Effector memory CD4-positive, alpha-beta T cell (primary cell): Measurements from ENCODE around the gene TNS3.

Source experiments
- DNase-seq, 3 donors: peaks; one replicate each; pipeline ENCODE4 v3.0.0-alpha.2; 2020
- H3K27ac ChIP-seq: 2 replicates; pipeline ENCODE4 v1.7.0; 2013; ENCODE audit warnings: mild to moderate bottlenecking, low read length, moderate library complexity; ENCODE audit not compliant: insufficient read depth, poor library complexity, severe bottlenecking
- H3K27me3 ChIP-seq: replicated peaks from 2 replicates; pipeline ENCODE4 v1.7.0; 2013; ENCODE audit warnings: mild to moderate bottlenecking, low read length; ENCODE audit not compliant: insufficient read depth, control insufficient read depth, poor library complexity, severe bottlenecking
- H3K36me3 ChIP-seq: 2 replicates; pipeline ENCODE4 v1.7.0; 2013; ENCODE audit warnings: mild to moderate bottlenecking, low read length, moderate library complexity; ENCODE audit not compliant: control insufficient read depth, insufficient read depth
- H3K4me1 ChIP-seq: 2 replicates; pipeline ENCODE4 v1.7.0; 2013; ENCODE audit warnings: low read length, mild to moderate bottlenecking; ENCODE audit not compliant: control insufficient read depth, insufficient read depth, poor library complexity, severe bottlenecking
- H3K4me3 ChIP-seq: 2 replicates; pipeline ENCODE4 v1.7.0; 2013; ENCODE audit warnings: low read length, low read depth, mild to moderate bottlenecking; ENCODE audit not compliant: insufficient read depth, poor library complexity, severe bottlenecking
- H3K9me3 ChIP-seq: 2 replicates; pipeline ENCODE4 v1.7.0; 2013; ENCODE audit warnings: mild to moderate bottlenecking, low read length, moderate library complexity; ENCODE audit not compliant: control insufficient read depth

The TNS3 gene

GRCh38 chr7:47428768-47429472, 153.0 kb downstream of the TNS3 start:
- no peaks in the 10 kb centered on the region for H3K4me1 ChIP-seq
- no peaks in the 10 kb centered on the region for H3K36me3 ChIP-seq
- H3K9me3 ChIP-seq = no peaks in the 10 kb centered on the region
- no peak overlapping the region for H3K27ac ChIP-seq
- no peak overlapping the region for H3K4me3 ChIP-seq
- no peak for DNase-seq
- no peaks in the 10 kb centered on the region for H3K27me3 ChIP-seq

DNA sequence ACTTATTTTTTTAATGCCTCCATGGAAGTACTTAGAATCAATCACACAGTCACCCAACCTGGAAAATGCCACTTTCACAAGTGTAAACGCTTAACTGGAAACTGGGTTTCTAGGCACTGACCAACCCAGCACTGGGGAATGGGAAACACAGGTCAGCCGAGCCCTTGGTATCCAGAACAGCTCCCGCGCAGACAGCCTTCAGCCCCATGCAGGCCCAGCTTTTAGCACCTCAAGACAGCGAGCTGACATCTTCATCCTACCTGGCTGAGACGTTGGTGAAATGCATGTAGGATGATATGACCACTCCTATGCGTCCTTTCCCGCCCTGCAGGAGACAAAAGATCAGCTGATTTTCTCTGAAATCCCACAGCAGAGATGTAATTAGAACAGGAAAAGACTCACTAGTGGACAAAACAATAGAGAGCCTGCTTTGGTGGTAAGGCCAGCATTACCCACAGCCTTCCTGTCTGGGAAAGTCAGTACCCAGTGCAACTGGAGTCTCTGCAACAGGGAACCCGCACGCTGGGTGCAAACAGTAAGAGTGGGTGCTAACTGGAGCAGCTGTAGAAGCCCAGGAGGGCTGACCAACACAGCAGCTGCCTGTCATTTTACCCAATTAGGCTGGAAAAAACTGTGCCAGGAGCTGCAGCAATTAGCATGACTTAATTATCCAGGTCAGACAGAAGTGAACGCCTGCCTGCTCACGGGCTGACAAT, 153.7 kb downstream of the TNS3 start:
- Histone ChIP-seq H3K27me3 (no peaks in the 10 kb centered on the region), H3K36me3 (no peaks in the 10 kb centered on the region), H3K4me1 (no peaks in the 10 kb centered on the region), H3K27ac (no peak overlapping the region), H3K4me3 (no peak overlapping the region), H3K9me3 (no peaks in the 10 kb centered on the region)
- no peak for DNase-seq

GRCh38 chr7:47427051-47427643, 154.8 kb downstream of the TNS3 start:
- DNase-seq = no peak
- Histone ChIP-seq H3K36me3 (no peaks in the 10 kb centered on the region), H3K27me3 (no peaks in the 10 kb centered on the region), H3K4me1 (no peaks in the 10 kb centered on the region), H3K9me3 (no peaks in the 10 kb centered on the region), H3K4me3 (no peak overlapping the region), H3K27ac (no peak overlapping the region)

GRCh38 chr7:47424523-47424922, 157.4 kb downstream of the TNS3 start:
- H3K4me1 ChIP-seq = no peaks in the 10 kb centered on the region
- no peak for DNase-seq
- no peak overlapping the region for H3K27ac ChIP-seq
- H3K4me3 ChIP-seq = no peak overlapping the region
- no peaks in the 10 kb centered on the region for H3K27me3 ChIP-seq
- no peaks in the 10 kb centered on the region for H3K36me3 ChIP-seq
- H3K9me3 ChIP-seq = no peaks in the 10 kb centered on the region

DNA sequence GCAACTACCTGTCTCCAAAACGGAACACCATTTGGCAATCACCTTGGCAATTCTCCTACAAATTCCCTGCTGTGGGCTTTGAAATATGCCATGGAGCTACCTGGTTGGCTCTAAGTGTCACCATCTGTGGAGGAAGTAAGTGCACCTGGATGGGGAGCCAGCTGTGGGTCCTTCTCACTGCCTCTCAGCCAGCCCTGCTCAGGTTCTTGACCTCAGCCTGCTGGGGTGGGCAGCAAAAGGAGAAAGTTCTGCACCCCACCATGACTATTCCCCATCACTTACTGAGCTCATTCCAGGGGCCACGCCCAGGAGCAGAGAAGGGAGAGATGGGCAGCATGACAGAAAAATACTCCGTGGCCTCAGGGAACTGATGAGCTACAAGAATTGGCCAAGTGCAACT, 158.7 kb downstream of the TNS3 start:
- Histone ChIP-seq H3K27ac (no peak overlapping the region), H3K36me3 (no peaks in the 10 kb centered on the region), H3K9me3 (no peaks in the 10 kb centered on the region), H3K27me3 (no peaks in the 10 kb centered on the region), H3K4me1 (no peaks in the 10 kb centered on the region), H3K4me3 (no peak overlapping the region)
- no peak for DNase-seq

DNA sequence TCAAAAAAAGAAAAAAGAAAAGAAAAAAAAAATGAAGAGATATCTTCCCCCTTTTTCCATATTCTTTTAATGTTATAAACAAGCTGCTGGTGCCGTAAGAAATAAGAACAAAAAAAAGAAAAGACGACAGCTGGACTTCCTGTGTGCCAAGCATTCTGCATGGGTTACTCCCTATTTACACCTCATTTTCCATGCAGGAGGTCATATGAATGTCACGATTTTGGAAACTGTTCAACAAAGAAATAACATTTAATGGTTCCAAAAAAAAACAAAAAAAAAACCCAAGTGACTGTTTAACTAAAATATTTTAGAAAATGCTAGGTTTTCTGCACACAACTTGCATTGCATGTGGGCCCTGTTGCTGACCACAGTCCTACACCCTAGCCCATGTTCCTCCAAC, 159.3 kb downstream of the TNS3 start:
- Histone ChIP-seq H3K27me3 (no peaks in the 10 kb centered on the region), H3K36me3 (no peaks in the 10 kb centered on the region), H3K4me3 (no peak overlapping the region), H3K27ac (no peak overlapping the region), H3K4me1 (no peaks in the 10 kb centered on the region), H3K9me3 (no peaks in the 10 kb centered on the region)
- DNase-seq = no peak

- Histone ChIP-seq H3K4me1 (no peaks in the 10 kb centered on the region), H3K4me3 (no peak overlapping the region), H3K27ac (no peak overlapping the region), H3K36me3 (no peaks in the 10 kb centered on the region), H3K27me3 (no peaks in the 10 kb centered on the region), H3K9me3 (no peaks in the 10 kb centered on the region)
- no peak for DNase-seq
Measured at GRCh38 chr7:47421456-47421855, 160.5 kb downstream of the TNS3 start.

GRCh38 chr7:47420122-47420780, 161.7 kb downstream of the TNS3 start:
- Histone ChIP-seq H3K4me1 (no peaks in the 10 kb centered on the region), H3K36me3 (no peaks in the 10 kb centered on the region), H3K27me3 (no peaks in the 10 kb centered on the region), H3K9me3 (no peaks in the 10 kb centered on the region), H3K4me3 (no peak overlapping the region), H3K27ac (no peak overlapping the region)
- no peak for DNase-seq

- H3K27ac ChIP-seq = no peak overlapping the region
- no peaks in the 10 kb centered on the region for H3K4me1 ChIP-seq
- H3K9me3 ChIP-seq = no peaks in the 10 kb centered on the region
- no peak for DNase-seq
- H3K36me3 ChIP-seq = no peaks in the 10 kb centered on the region
- no peaks in the 10 kb centered on the region for H3K27me3 ChIP-seq
- H3K4me3 ChIP-seq = no peak overlapping the region
Measured at GRCh38 chr7:47419471-47419870, 162.4 kb downstream of the TNS3 start.
